Activated T-cell treated with anti-CD3 and anti-CD28 coated beads, Interleukin-2, amount 50 U/mL, for 48 hours (primary cell): Measurements from ENCODE around the gene DNAJC16.
A peak's percentile ranks its signal among the peaks of the same experiment; 100 is the strongest.
"Not testable (repeated sequence)": the region's sequence is repeated elsewhere in the genome, so short reads cannot be mapped to it uniquely, and the experiment has no call there.

Experiments
- DNase-seq, 2 experiments: peaks; one replicate each; pipeline ENCODE4 v3.0.0-alpha.2; 2020

Gene DNAJC16

GRCh38 chr1:15507278-15507677 is 19.4 kb upstream of the DNAJC16 start:
- no peak for DNase-seq

- DNase-seq: no peak
Observed at GRCh38 chr1:15508700-15509487, 17.8 kb upstream of the DNAJC16 start.

GRCh38 chr1:15509586-15509985 is 17.1 kb upstream of the DNAJC16 start:
- no peak for DNase-seq

- DNase-seq: no peak
Observed at GRCh38 chr1:15510611-15511405, 15.8 kb upstream of the DNAJC16 start.

GRCh38 chr1:15513192-15513591 is 13.5 kb upstream of the DNAJC16 start:
- DNase-seq: no peak

- no peak for DNase-seq
Observed at GRCh38 chr1:15513919-15514318, 12.7 kb upstream of the DNAJC16 start.

- not testable (repeated sequence) for DNase-seq
Observed at GRCh38 chr1:15514557-15514956, 12.1 kb upstream of the DNAJC16 start.

- no peak for DNase-seq
Observed at GRCh38 chr1:15515022-15515663, 11.5 kb upstream of the DNAJC16 start.

GRCh38 chr1:15519625-15520024 is 7.0 kb upstream of the DNAJC16 start:
- no peak for DNase-seq

GRCh38 chr1:15521206-15521906 is 5.3 kb upstream of the DNAJC16 start:
- DNase-seq: peak in 1 of 2 experiments; percentile 13

- no peak for DNase-seq
Observed at GRCh38 chr1:15522551-15522950, 4.1 kb upstream of the DNAJC16 start.

- no peak for DNase-seq
Observed at GRCh38 chr1:15523104-15524020, 3.3 kb upstream of the DNAJC16 start.

GRCh38 chr1:15524021-15524282 is 2.7 kb upstream of the DNAJC16 start, which contains the start of gene CASP9:
Gene CASP9 (minus strand): TSS chr1:15524215. CDS start chr1:15524200, 15 bp downstream.
- no peak for DNase-seq

- peak; percentile 100 for DNase-seq
Observed at GRCh38 chr1:15524283-15525049, 2.2 kb upstream of the DNAJC16 start.

- DNase-seq: peak; percentile 32 to 38
Observed at GRCh38 chr1:15525050-15526020, 1.3 kb upstream of the DNAJC16 start.

- no peak for DNase-seq
Observed at GRCh38 chr1:15526021-15526489, 593 bp upstream of the DNAJC16 start.

- no peak for DNase-seq
Observed at GRCh38 chr1:15531003-15531402, 4.4 kb downstream of the DNAJC16 start.

GRCh38 chr1:15531682-15532081 is 5.0 kb downstream of the DNAJC16 start:
- no peak for DNase-seq

- DNase-seq: no peak
Observed at GRCh38 chr1:15538771-15539170, 12.1 kb downstream of the DNAJC16 start.

- DNase-seq: no peak
Observed at GRCh38 chr1:15540186-15540585, 13.5 kb downstream of the DNAJC16 start.
